PC-3 (cell line): Measurements from ENCODE around the gene STAT6. TPM values are rescaled to one million over a fixed set of nuclear protein-coding genes. Genes with fewer than 3 reads are reported as not detected.

Experiments
- ATAC-seq: fragments of 200-7000 bp; cut with Tn5 transposase; 2 replicates; pipeline ENCODE4 v1.9.1; 2020; ENCODE audit warnings: mild to moderate bottlenecking, moderate library complexity
- BruUV-seq: library from RNA; stranded (reverse); fragments of 400-500 nt; replicated peaks from 2 replicates; lab custom pipeline; 2021; lab: Mats Ljungman, UMichigan
- CTCF ChIA-PET: fragments of 300-600 bp; sonication (Branson Sonifier 250); formaldehyde crosslinking; loops from one replicate; lab custom pipeline; 2022; ENCODE audit warnings: antibody characterized with exemption; lab: Charles Lee
- POLR2A ChIA-PET: fragments of 300-600 bp; sonication (Branson Sonifier 250); formaldehyde crosslinking; loops from one replicate; lab custom pipeline; 2022; ENCODE audit warnings: antibody characterized with exemption; ENCODE audit not compliant: unreplicated experiment; lab: Charles Lee
- DNase-seq: peaks from one replicate; pipeline ENCODE4 v3.0.0-alpha.2; 2015
- H2AFZ ChIP-seq: fragments of 300-600 bp; sonication (generic); 2 replicates; pipeline ENCODE4 v1.6.0; 2016; ENCODE audit warnings: antibody characterized with exemption, low read length
- H3F3A ChIP-seq: fragments of 300-600 bp; sonication (generic); one replicate; pipeline ENCODE4 v1.6.0; 2017; ENCODE audit warnings: antibody characterized with exemption, low read length, control low read depth, mild to moderate bottlenecking; ENCODE audit not compliant: unreplicated experiment
- H3K27ac ChIP-seq: fragments of 300-600 bp; sonication (generic); 2 replicates; pipeline ENCODE4 v1.5.1; 2016; ENCODE audit warnings: mild to moderate bottlenecking, low read length
- H3K27me3 ChIP-seq: fragments of 300-600 bp; sonication (generic); 2 replicates; pipeline ENCODE4 v1.6.1; 2016; ENCODE audit warnings: low read length, mixed read lengths
- H3K36me3 ChIP-seq: fragments of 300-600 bp; sonication (generic); 2 replicates; pipeline ENCODE4 v1.6.1; 2016; ENCODE audit warnings: low read depth, mixed run types, low read length, mixed read lengths
- H3K4me1 ChIP-seq: fragments of 300-600 bp; sonication (generic); 2 replicates; pipeline ENCODE4 v1.5.1; 2016; ENCODE audit warnings: low read length; ENCODE audit not compliant: insufficient read depth
- H3K4me2 ChIP-seq: fragments of 300-600 bp; sonication (generic); 2 replicates; pipeline ENCODE4 v1.6.0; 2016; ENCODE audit warnings: low read length
- H3K4me3 ChIP-seq: fragments of 300-600 bp; sonication (generic); 2 replicates; pipeline ENCODE4 v1.5.1; 2016; ENCODE audit warnings: mild to moderate bottlenecking, low read length, mixed read lengths
- H3K79me2 ChIP-seq: fragments of 300-600 bp; sonication (generic); 2 replicates; pipeline ENCODE4 v1.6.1; 2017; ENCODE audit warnings: low read length, mixed read lengths
- H3K9ac ChIP-seq: fragments of 300-600 bp; sonication (generic); 2 replicates; pipeline ENCODE4 v1.6.0; 2016; ENCODE audit warnings: mild to moderate bottlenecking, low read length
- H3K9me2 ChIP-seq: fragments of 300-600 bp; sonication (generic); replicated peaks from 2 replicates; pipeline ENCODE4 v1.6.1; 2016; ENCODE audit warnings: mixed run types, low read length, mixed read lengths
- H3K9me3 ChIP-seq: fragments of 300-600 bp; sonication (generic); 2 replicates; pipeline ENCODE4 v1.6.1; 2016; ENCODE audit warnings: low read length, mixed read lengths
- H4K20me1 ChIP-seq: fragments of 300-600 bp; sonication (generic); 2 replicates; pipeline ENCODE4 v1.6.1; 2016; ENCODE audit warnings: low read length, mixed read lengths
- CTCF ChIP-seq: fragments of 300-600 bp; sonication (generic); conservative IDR thresholded peaks from 2 replicates; pipeline ENCODE4 v1.5.1; 2017; ENCODE audit warnings: antibody characterized with exemption, low read depth, mild to moderate bottlenecking, low read length
- EZH2 ChIP-seq: fragments of 300-600 bp; sonication (generic); IDR thresholded peaks from one replicate; pipeline ENCODE4 v1.6.1; 2017; ENCODE audit warnings: antibody characterized with exemption, mild to moderate bottlenecking, low read length; ENCODE audit not compliant: unreplicated experiment
- EZH2phosphoT487 ChIP-seq: fragments of 300-600 bp; sonication (generic); IDR thresholded peaks from 2 replicates; pipeline ENCODE4 v1.6.1; 2018; ENCODE audit warnings: mild to moderate bottlenecking, antibody characterized with exemption, low read length, borderline replicate concordance
- intact Hi-C: fragments of 100-400 bp; cut with micrococcal nuclease; formaldehyde crosslinking; loops from 2 replicates; pipeline ENCODE4 v1.9.0; 2023
- total RNA-seq: library from RNA; depleted of rRNA; stranded (reverse); fragments of >200 nt; gene quantifications from 2 replicates; pipeline ENCODE4 v1.2.3, GENCODE V29; 2014

STAT6 gene
- total RNA-seq, 1 experiment from 2014 or later, result 28.4 TPM

DNA sequence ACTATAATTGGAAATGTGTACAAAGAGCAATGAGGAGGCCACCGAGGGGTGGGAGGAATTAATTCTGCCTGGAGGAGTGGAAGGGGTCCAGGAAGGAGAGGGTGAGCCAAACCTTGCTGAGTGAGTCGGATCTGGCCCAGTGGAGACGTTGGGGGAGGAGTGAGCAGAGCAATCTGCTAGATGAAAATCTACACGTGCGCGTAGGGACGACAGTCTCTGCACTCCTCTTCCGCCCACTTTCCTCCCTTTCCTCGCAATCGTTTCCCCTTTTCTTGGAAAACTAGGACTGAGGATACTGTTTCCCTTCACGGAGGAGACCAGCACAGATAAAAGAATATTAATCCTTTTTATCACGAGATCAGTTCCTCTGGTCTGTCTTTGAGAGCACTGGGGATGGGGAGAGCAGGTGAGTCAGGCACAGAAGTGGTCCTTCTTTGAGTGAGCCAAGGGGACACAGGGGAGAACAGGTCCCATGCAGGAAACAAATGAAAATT is 25.1 kb downstream of the STAT6 start:
- Histone ChIP-seq H3K4me2 (peak overlapping the region; percentile 100), H3K36me3 (no peaks in the 10 kb centered on the region), H3F3A (peaks cover 6% of the 10 kb centered on the region), H3K9ac (peak overlapping the region; percentile 97; the same call in 1 of the 2 replicates), H3K27ac (peak overlapping the region; percentile 98; the same call in 1 of the 2 replicates), H3K9me2 (no peaks in the 10 kb centered on the region), H2AFZ (peak overlapping the region; percentile 16; the same call in 1 of the 2 replicates), H3K27me3 (no peaks in the 10 kb centered on the region), H4K20me1 (no peaks in the 10 kb centered on the region), H3K79me2 (peaks cover 18% of the 10 kb centered on the region), H3K9me3 (no peaks in the 10 kb centered on the region), H3K4me3 (peak overlapping the region; percentile 82; the same call in 1 of the 2 replicates), H3K4me1 (peaks cover 25% of the 10 kb centered on the region)
- intact Hi-C loops, result no loop called here
- ChIA-PET POLR2A (no interaction called here), CTCF (interaction anchor here (1.9 kb wide), 1 partner anchor 17 kb away, joined by 5 read pairs; no protein-coding TSS in a partner anchor)
- no TSS peak for BruUV-seq
- DNase-seq, result peak; percentile 12
- no peak for ATAC-seq
- TF ChIP-seq CTCF (no peak), EZH2phosphoT487 (no peak), EZH2 (no peak)

- Histone ChIP-seq H3K9me2 (no peaks in the 10 kb centered on the region), H3K9me3 (no peaks in the 10 kb centered on the region), H3K4me1 (peaks cover 14% of the 10 kb centered on the region), H3F3A (no peaks in the 10 kb centered on the region), H2AFZ (no peak overlapping the region), H3K4me2 (no peak overlapping the region), H3K9ac (no peak overlapping the region), H3K36me3 (no peaks in the 10 kb centered on the region; the same call in 1 of the 2 replicates), H4K20me1 (no peaks in the 10 kb centered on the region), H3K27ac (no peak overlapping the region), H3K79me2 (peaks cover 21% of the 10 kb centered on the region), H3K27me3 (no peaks in the 10 kb centered on the region), H3K4me3 (no peak overlapping the region)
- ChIA-PET CTCF (no interaction called here), POLR2A (interaction anchor here (0.6 kb wide), 1 partner anchor 63 kb away, joined by 16 read pairs; no protein-coding TSS in a partner anchor)
- DNase-seq (no peak), ATAC-seq (no peak)
- intact Hi-C loops, result no loop called here
- no TSS peak for BruUV-seq
- TF ChIP-seq EZH2phosphoT487 (no peak), EZH2 (no peak), CTCF (no peak)
Measured at GRCh38 chr12:57080855-57081254, 30.3 kb downstream of the STAT6 start.

DNA sequence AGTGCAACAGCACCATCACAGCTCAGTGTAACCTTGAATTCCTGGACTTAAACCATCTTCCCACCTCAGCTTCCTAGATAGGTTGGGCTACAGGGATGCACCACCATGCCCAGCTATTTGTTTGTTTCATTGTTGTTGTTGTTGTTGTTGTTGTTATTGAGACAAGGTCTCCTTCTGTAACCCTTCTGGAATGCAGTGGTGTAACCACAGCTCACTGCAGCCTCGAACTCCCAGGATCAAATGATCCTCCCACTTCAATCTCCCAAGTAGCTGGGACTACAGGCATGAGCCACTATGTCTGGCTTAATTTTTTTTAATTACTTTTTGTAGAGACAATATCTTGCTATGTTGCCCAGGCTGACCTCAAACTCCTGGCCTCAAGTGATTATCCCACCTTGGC is 31.3 kb downstream of the STAT6 start:
- Histone ChIP-seq H3K4me2 (no peak overlapping the region), H3K9me3 (no peaks in the 10 kb centered on the region), H4K20me1 (no peaks in the 10 kb centered on the region), H3K4me1 (peaks cover 6% of the 10 kb centered on the region; the same call in 1 of the 2 replicates), H3K36me3 (no peaks in the 10 kb centered on the region; the same call in 1 of the 2 replicates), H3K4me3 (no peak overlapping the region), H3F3A (no peaks in the 10 kb centered on the region), H3K27me3 (no peaks in the 10 kb centered on the region), H2AFZ (no peak overlapping the region), H3K9me2 (no peaks in the 10 kb centered on the region), H3K79me2 (peaks cover 21% of the 10 kb centered on the region), H3K9ac (no peak overlapping the region), H3K27ac (no peak overlapping the region)
- ATAC-seq (no peak), DNase-seq (no peak)
- TF ChIP-seq EZH2phosphoT487, result no peak
- TF ChIP-seq CTCF, result no peak
- no peak for TF ChIP-seq EZH2
- BruUV-seq, result no TSS peak
- POLR2A ChIA-PET, result interaction anchor here (1.1 kb wide), 1 partner anchor 32 kb away, joined by 6 read pairs; no protein-coding TSS in a partner anchor
- intact Hi-C loops, result loop anchor here (1.0 kb wide), 1 partner anchor 7 kb away; no protein-coding TSS in a partner anchor
- CTCF ChIA-PET, result interaction anchor here (0.6 to 1.8 kb wide), 2 partner anchors 32 to 106 kb away, joined by 3 to 14 read pairs; no protein-coding TSS in a partner anchor
